K562 (cell line): ENCODE measurements around the gene TOR1AIP2. TPM values are rescaled to one million over a fixed set of nuclear protein-coding genes. Genes with fewer than 3 reads are reported as not detected.

ENCODE experiments used
- AFF1 ChIP-seq, 2 experiments: fragments of 450-650 bp; IDR thresholded peaks; 2 replicates each; pipeline ENCODE4 v1.6.1; 2018; ENCODE audit warnings: mild to moderate bottlenecking in 2 of 2, low read depth in 1 of 2; ENCODE audit not compliant: partially characterized antibody in 2 of 2
- CBFA2T2 ChIP-seq: fragments of 450-650 bp; conservative IDR thresholded peaks from 2 replicates; pipeline ENCODE4 v1.6.1; 2017; ENCODE audit warnings: mild to moderate bottlenecking
- ETV1 ChIP-seq: fragments of 450-650 bp; conservative IDR thresholded peaks from 2 replicates; pipeline ENCODE4 v1.6.1; 2016; ENCODE audit warnings: missing genetic modification characterization, control low read depth, low read depth, missing compliant biosample characterization
- GMEB1 ChIP-seq: fragments of 250-450 bp; sonication (Bioruptor Pico); IDR thresholded peaks from 2 replicates; pipeline ENCODE4 v1.4.0; 2020; ENCODE audit warnings: mild to moderate bottlenecking
- HMG20A ChIP-seq: fragments of 450-650 bp; formaldehyde crosslinking; conservative IDR thresholded peaks from 2 replicates; pipeline ENCODE4 v1.4.0; 2020; ENCODE audit warnings: mild to moderate bottlenecking, mixed read lengths
- LARP7 ChIP-seq: fragments of 450-650 bp; IDR thresholded peaks from 2 replicates; pipeline ENCODE4 v1.6.1; 2016
- MTA2 ChIP-seq: fragments of 450-650 bp; IDR thresholded peaks from 2 replicates; pipeline ENCODE4 v1.6.1; 2016; ENCODE audit warnings: low read depth
- PHF21A ChIP-seq: fragments of 450-650 bp; IDR thresholded peaks from 2 replicates; pipeline ENCODE4 v1.6.1; 2017; ENCODE audit warnings: low read depth, borderline replicate concordance
- PHTF2 ChIP-seq: fragments of 250-450 bp; sonication (Bioruptor Pico); IDR thresholded peaks from 2 replicates; pipeline ENCODE4 v1.5.0; 2021; ENCODE audit warnings: mild to moderate bottlenecking
- XRCC5 ChIP-seq: fragments of 200-400 bp; formaldehyde crosslinking; IDR thresholded peaks from 2 replicates; pipeline ENCODE4 v1.6.1; 2017; ENCODE audit warnings: low read depth, mild to moderate bottlenecking, low read length
- ZC3H11A ChIP-seq: IDR thresholded peaks from 2 replicates; pipeline ENCODE4 v1.6.1; 2012; ENCODE audit warnings: low read depth, low read length, improper control_type of control experiment
- ZNF165 ChIP-seq: fragments of 250-450 bp; sonication (Bioruptor Pico); IDR thresholded peaks from 2 replicates; pipeline ENCODE4 v1.4.0; 2020; ENCODE audit warnings: borderline replicate concordance
- ZNF282 ChIP-seq: sonication (generic); formaldehyde crosslinking; IDR thresholded peaks from 2 replicates; pipeline ENCODE4 v1.8.1; 2023; ENCODE audit warnings: missing genetic modification reagents
- ZNF407 ChIP-seq: fragments of 450-650 bp; IDR thresholded peaks from 2 replicates; pipeline ENCODE4 v1.6.1; 2016; ENCODE audit warnings: low read depth
- polyA plus RNA-seq, 8 experiments: library from polyadenylated mRNA; depleted of rRNA in 4 of 8; stranded (reverse) in 5 of 8; unstranded in 3 of 8; fragments of >200 nt; fragmentation: Nextera tagmentation in 2 of 8; fragmentation: Illumina TruSeq in 1 of 8; extraction: Ambion mirVana in 2 of 8; extraction: Trizol in 1 of 8; gene quantifications; 2 replicates each; pipeline versions ENCODE4 v1.2.1 to v1.2.3, GENCODE V29; 2011 to 2014; ENCODE audit warnings: inconsistent platforms in 1 of 8, missing spikeins in 1 of 8
- total RNA-seq, 7 experiments: library from RNA; depleted of rRNA in 6 of 7; stranded (reverse); fragments of >200 nt in 6 of 7; fragmentation: Illumina TruSeq in 2 of 7; extraction: Trizol in 2 of 7; gene quantifications; 2 replicates each; pipeline versions ENCODE4 v1.2.1 to v1.2.3, GENCODE V29; 2011 to 2021; ENCODE audit warnings: low replicate concordance in 1 of 7

Gene TOR1AIP2
- total and polyA plus RNA-seq, 9 of the 15 experiments (the other 6 are each of a cell fraction or from before 2014, with no cell fraction given), result 16.7 to 122 (median 41.4) TPM

GRCh38 chr1:179882253-179883039 lies 4.8 kb upstream of the TOR1AIP2 start, which contains the start of gene TOR1AIP1 (continued):
- TF ChIP-seq ZNF407 (no peak; the same call in 1 of the 2 replicates), PHF21A (no peak), CBFA2T2 (no peak), GMEB1 (CRISPR knock-in tag) (peak; percentile 89), AFF1 (IDR thresholded peaks at IDR 0.05; ENCODE audit: low read depth in 1 of 2, partially characterized antibody in 2 of 2) (peak; percentile 68 to 85), PHTF2 (0 out of 2 replicates have a peak, but pooled peaks have one; percentile 50), ZNF165 (CRISPR knock-in tag) (peak; percentile 89), HMG20A (CRISPR knock-in tag) (no peak), XRCC5 (peak; percentile 99), ZNF282 (no peak), ETV1 (tag) (peak; percentile 98), ZC3H11A (peak; percentile 99), MTA2 (peak; percentile 48), LARP7 (no peak)
